ENCODE measurements around the gene SEMA5B.

SEMA5B gene

GRCh38 chr3:122959339-122959738 is 68.2 kb downstream of the SEMA5B start:
- H3K27me3 ChIP-seq (ENCODE audit: insufficient read depth, low read length) = peaks cover 10% of the 10 kb centered on the region; the same call in 1 of the 2 replicates
- no peak overlapping the region for H3K27ac ChIP-seq (ENCODE audit: low read depth, low read length, poor library complexity, severe bottlenecking)

GRCh38 chr3:122957707-122958689 is 69.6 kb downstream of the SEMA5B start:
- Histone ChIP-seq H2AFZ (ENCODE audit: low read length) (no peak overlapping the region), H3K4me1 (ENCODE audit: insufficient read depth, low read length, severe bottlenecking) (no peaks in the 10 kb centered on the region), H3K9ac (ENCODE audit: low read length) (no peak overlapping the region), H4K20me1 (ENCODE audit: insufficient read depth, low read length) (no peaks in the 10 kb centered on the region), H3K9me2 (ENCODE audit: low read depth, low read length) (no peaks in the 10 kb centered on the region), H3K36me3 (ENCODE audit: insufficient read depth, low read length) (no peaks in the 10 kb centered on the region), H3F3A (ENCODE audit: insufficient read depth, low read length) (no peaks in the 10 kb centered on the region), H3K27me3 (ENCODE audit: insufficient read depth, low read length) (peaks cover 10% of the 10 kb centered on the region; the same call in 1 of the 2 replicates), H3K79me2 (ENCODE audit: insufficient read depth, low read length) (no peaks in the 10 kb centered on the region), H3K27ac (ENCODE audit: low read depth, low read length, poor library complexity, severe bottlenecking) (no peak overlapping the region), H3K4me2 (ENCODE audit: low read length) (no peak overlapping the region), H3K9me3 (ENCODE audit: low read length) (no peaks in the 10 kb centered on the region), H3K4me3 (ENCODE audit: low read depth, low read length, poor library complexity, severe bottlenecking) (no peak overlapping the region)
- no peak for TF ChIP-seq EZH2 (IDR thresholded peaks at IDR 0.05; ENCODE audit: borderline replicate concordance, low read length)
- no peak for TF ChIP-seq CTCF (IDR thresholded peaks at IDR 0.05; ENCODE audit: low read length)

More at GRCh38 chr3:122959339-122959738, 68.2 kb downstream of the SEMA5B start:
- no peak overlapping the region for H3K9ac ChIP-seq (ENCODE audit: low read length)
- no peaks in the 10 kb centered on the region for H3K79me2 ChIP-seq (ENCODE audit: insufficient read depth, low read length)
- no peaks in the 10 kb centered on the region for H3F3A ChIP-seq (ENCODE audit: insufficient read depth, low read length)
- H2AFZ ChIP-seq (ENCODE audit: low read length) = no peak overlapping the region
- no peaks in the 10 kb centered on the region for H3K9me3 ChIP-seq (ENCODE audit: low read length)
- H3K9me2 ChIP-seq (ENCODE audit: low read depth, low read length) = no peaks in the 10 kb centered on the region
- H4K20me1 ChIP-seq (ENCODE audit: insufficient read depth, low read length) = no peaks in the 10 kb centered on the region
- no peak overlapping the region for H3K4me2 ChIP-seq (ENCODE audit: low read length)
- no peak overlapping the region for H3K4me3 ChIP-seq (ENCODE audit: low read depth, low read length, poor library complexity, severe bottlenecking)
- H3K36me3 ChIP-seq (ENCODE audit: insufficient read depth, low read length) = no peaks in the 10 kb centered on the region
- TF ChIP-seq CTCF (IDR thresholded peaks at IDR 0.05; ENCODE audit: low read length) (no peak), EZH2 (IDR thresholded peaks at IDR 0.05; ENCODE audit: borderline replicate concordance, low read length) (no peak)
- no peaks in the 10 kb centered on the region for H3K4me1 ChIP-seq (ENCODE audit: insufficient read depth, low read length, severe bottlenecking)

GRCh38 chr3:122956693-122957455 is 70.7 kb downstream of the SEMA5B start:
- H4K20me1 ChIP-seq (ENCODE audit: insufficient read depth, low read length) = no peaks in the 10 kb centered on the region
- no peak overlapping the region for H3K27ac ChIP-seq (ENCODE audit: low read depth, low read length, poor library complexity, severe bottlenecking)
- no peak overlapping the region for H3K9ac ChIP-seq (ENCODE audit: low read length)
- H3K4me2 ChIP-seq (ENCODE audit: low read length) = no peak overlapping the region
- H3K4me3 ChIP-seq (ENCODE audit: low read depth, low read length, poor library complexity, severe bottlenecking) = no peak overlapping the region
- no peaks in the 10 kb centered on the region for H3K9me3 ChIP-seq (ENCODE audit: low read length)
- no peaks in the 10 kb centered on the region for H3F3A ChIP-seq (ENCODE audit: insufficient read depth, low read length)
- no peaks in the 10 kb centered on the region for H3K9me2 ChIP-seq (ENCODE audit: low read depth, low read length)
- peaks cover 10% of the 10 kb centered on the region; the same call in 1 of the 2 replicates for H3K27me3 ChIP-seq (ENCODE audit: insufficient read depth, low read length)
- H3K36me3 ChIP-seq (ENCODE audit: insufficient read depth, low read length) = no peaks in the 10 kb centered on the region
- no peak for TF ChIP-seq EZH2 (IDR thresholded peaks at IDR 0.05; ENCODE audit: borderline replicate concordance, low read length)
- TF ChIP-seq CTCF (IDR thresholded peaks at IDR 0.05; ENCODE audit: low read length) = no peak
- no peaks in the 10 kb centered on the region for H3K79me2 ChIP-seq (ENCODE audit: insufficient read depth, low read length)
- no peaks in the 10 kb centered on the region for H3K4me1 ChIP-seq (ENCODE audit: insufficient read depth, low read length, severe bottlenecking)
- no peak overlapping the region for H2AFZ ChIP-seq (ENCODE audit: low read length)
